Stromal cell of bone marrow (primary cell): ENCODE results near the gene MSS51.
"Not testable (repeated sequence)": the region's sequence is repeated elsewhere in the genome, so short reads cannot be mapped to it uniquely, and the experiment has no call there.

ENCODE experiments used
- DNase-seq: peaks from one replicate; pipeline ENCODE4 v3.0.0-alpha.2; 2012; ENCODE audit warnings: low read depth

MSS51 gene

DNA sequence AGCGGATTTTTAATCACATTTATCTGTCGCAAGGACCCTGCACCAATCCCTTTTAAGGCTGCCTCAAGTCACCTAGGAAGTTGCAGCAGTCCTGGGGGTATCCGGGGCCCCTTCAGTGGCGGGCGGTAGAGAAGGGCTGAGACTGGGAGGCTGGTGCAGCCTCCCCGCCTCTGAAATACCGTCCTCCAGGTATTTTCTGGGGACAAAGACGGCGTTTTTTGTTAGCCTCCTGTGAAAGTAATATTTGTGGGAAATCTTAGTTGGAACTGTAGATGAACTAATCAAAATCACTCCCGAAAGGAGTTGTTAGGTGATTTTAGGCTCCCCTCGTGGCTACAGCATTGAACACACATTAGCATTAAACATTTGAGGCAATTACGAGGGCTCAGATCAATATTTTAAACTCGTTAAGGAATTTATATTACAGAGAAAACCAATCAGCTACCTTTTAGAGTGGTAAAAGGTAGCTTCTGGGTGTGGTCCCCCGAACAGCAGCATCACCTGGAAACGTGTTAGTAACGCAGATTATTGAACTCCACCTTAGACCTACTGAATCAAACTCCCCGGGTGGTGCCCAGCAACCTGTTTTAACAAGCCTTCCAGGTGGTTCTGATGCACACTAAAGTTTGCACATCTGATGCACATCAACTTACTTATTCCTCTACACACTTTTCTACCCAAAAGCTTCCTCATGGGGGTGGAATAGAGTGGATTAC, 19.0 kb downstream of the MSS51 start:
- no peak for DNase-seq

DNA sequence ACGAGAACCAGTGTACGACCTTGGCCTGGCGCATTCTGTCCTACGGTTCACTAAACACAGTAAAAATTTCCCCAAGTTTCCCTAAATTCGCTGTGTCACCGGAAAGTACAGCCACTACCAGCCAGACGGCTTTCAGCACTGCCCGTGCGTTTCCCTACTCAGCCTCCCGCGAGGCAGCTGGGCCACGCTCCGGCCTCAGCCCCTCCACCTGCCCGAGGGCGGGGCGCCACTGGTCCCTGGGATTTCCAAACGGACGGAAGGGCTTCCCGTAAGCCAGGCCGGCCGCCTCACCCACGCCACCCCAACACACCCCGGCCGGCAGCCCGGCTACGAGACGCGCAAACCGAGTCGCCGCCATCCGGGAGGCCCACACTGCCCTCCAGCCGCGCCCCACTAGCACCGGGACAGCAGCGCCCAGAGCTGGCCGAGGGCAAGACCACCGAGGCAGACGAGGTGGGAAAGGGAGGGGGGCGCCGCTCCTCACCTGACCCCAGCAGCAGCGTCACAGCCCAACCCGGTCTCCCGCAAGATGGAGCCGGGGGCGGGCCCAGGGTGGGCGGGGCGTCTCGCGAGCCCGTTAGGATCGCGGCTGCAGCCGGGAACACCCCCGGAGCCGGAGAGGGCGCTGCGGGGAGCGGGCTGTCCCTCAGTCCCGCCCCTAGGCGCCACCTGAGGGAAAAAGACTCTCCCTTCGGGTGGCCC, 19.7 kb downstream of the MSS51 start, which contains the start of gene ANXA7:
ANXA7 (minus strand) TSS at position 531 of the 702 bp plus-strand sequence. CDS start 13,202 bp downstream, outside the sequence.
- DNase-seq, result peak; percentile 75

DNA sequence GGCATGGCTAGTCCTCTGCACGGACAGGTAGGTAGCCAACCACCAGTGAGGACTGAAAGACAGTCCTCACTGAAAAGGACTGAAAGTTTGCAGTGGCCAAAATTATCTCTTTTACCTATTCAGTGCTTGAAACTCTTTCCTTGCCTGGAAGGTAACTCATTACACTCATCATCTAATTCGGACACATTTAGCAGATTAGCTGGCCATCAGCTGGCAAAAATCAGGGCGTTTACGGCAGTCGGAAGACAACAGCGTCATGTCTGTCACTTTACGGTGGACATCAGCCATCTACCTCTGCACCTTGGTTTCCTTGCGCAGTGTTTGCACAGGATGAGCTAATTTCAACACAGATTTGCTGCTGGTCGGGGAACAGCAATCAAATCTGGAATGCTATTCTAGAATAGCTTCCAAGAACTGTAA, 20.2 kb downstream of the MSS51 start:
- DNase-seq, result no peak

DNA sequence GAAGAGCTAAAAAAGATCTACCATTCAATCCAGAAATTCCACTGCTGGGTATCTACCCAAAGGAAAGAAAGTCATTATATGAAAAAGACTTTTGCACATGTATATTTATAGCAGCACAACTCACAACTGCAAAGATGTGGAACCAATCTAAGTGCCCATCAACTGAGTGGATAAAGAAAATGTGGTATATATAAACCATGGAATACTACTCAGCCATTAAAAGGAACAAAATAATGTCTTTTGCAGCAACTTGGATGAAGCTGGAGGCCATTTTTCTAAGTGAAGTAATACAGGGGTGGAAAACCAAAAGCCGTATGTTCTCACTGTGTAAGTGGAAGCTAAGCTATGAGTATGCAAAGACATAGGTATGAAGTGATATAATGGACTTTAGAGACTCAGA, 22.5 kb downstream of the MSS51 start:
- DNase-seq, result no peak

DNA sequence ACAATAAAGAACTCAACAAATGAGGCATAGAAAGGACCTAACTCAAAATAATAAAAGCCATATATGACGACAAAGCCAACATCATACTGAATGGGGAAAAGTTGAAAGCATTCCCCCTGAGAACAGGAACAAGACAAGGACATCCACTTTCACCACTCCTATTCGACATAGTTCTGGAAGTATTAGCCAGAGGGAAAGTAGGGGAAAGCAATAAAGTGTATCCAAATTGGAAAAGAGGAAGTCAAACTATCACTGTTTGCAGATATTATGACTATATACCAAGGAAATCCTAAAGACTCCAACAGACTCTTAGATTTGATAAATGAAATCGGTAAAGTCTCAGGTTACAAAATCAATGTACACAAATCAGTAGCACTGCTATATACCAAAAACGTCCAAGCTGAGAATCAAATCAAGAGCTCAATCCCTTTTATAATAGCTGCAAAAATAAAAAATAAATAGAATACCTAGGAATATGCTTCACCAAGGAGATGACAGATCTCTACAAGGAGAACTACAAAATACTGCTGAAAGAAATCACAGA, 24.3 kb downstream of the MSS51 start:
- DNase-seq, result no peak

DNA sequence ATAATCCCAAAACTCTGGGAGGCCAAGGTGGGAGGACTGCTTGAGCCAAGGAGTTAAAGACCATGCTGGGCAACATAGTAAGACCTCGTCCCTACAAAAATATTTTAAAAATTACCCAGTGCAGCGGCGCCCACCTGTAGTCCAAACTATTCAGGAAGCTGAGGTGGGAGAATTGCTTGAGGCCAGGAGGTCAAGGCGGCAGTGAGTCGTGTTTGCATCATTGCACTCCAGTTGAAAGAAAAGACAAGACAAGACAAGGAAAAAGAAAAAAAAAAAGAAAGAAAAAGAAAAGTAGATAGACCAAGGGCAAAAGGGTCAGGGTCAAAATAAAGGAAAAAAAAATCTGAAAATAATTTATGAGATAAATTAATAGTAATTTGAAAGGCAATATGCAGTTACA, 25.3 kb downstream of the MSS51 start:
- DNase-seq, result no peak

DNA sequence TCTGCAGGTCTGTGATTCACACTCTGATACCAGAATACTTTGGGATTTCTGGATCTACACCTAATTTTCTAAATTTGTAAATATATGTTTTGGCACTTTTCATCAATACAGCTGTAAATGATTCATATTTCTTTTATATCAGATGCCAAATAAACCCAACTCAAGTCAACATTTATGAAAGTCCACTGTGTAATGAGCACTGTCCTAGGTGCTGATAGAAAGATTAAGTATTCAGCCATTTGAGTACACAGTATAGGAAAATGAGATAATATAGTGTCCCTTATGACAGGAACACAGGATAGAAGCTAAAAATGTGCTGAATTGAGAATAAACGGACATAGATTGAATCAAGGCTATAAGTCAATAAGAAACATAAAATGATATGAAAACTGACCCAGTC, 25.9 kb downstream of the MSS51 start:
- DNase-seq, result no peak

DNA sequence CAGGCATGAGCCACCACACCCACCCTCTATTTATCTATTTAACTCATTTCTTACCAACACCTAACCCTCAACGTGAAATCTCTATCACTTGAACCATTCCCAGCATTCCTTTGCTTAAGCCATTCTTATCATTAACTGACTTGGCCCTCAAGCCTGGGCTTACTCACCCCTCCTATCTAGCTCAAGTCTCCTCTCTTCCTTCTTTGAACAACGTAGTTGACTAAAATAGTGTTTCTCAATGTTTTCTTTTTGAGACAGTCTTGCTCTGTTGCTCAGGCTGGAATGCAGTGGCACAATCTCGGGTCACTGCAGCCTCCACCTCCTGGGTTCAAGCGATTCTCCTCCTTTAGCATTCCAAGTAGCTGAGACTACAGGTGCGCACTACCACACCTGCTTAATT, 26.5 kb downstream of the MSS51 start:
- DNase-seq, result no peak

DNA sequence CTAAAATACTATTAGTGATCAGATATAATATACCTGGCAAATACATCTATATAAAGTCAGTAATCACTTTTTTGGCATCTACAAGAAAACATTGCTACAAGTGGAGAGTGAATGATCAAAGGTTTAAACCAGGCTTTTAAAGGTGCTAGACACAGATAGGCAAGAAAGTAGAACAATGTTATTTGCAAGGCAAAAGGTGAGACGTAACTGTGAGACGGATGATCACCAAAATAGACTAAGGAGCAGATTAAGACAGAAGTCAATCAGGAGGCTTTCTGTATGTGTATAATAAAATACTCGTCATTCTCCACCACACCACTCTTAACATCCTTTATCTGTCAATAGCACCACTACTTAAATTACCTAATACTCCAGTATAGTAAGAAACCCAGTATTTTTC, 27.8 kb downstream of the MSS51 start:
- no peak for DNase-seq

DNA sequence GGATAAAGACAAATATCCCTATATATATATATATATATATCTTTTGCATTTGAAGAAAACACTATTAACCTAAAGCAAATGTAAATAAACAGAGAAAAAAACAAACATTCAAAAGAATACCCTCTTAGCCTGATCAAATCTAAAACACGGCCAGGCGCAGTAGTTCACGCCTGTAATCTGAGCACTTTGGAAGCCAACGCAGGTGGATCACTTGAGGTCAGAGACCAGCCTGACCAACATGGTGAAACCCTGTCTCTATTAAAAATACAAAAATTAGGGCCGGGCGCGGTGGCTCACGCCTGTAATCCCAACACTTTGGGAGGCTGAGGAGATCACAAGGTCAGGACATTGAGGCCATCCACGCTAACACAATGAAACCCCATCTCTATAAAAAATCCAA, 28.7 kb downstream of the MSS51 start:
- DNase-seq, result no peak

DNA sequence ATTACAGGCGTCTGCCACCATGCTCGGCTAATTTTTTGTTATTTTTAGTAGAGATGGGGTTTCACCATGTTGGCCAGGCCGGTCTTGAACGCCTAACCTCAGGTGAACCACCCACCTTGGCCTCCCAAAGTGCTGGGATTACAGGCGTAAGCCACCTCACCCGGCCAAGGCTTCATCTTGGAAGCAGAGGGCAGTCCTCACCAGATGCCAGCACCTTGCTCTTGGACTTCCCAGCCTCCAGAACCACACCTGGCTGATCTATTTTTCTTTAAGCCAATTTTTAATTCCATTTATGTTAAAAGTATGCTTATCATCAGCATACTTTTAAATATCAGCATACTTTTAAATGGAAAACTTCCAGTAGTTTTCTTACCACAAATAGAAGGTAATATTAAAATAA, 31.7 kb downstream of the MSS51 start:
- DNase-seq, result no peak

DNA sequence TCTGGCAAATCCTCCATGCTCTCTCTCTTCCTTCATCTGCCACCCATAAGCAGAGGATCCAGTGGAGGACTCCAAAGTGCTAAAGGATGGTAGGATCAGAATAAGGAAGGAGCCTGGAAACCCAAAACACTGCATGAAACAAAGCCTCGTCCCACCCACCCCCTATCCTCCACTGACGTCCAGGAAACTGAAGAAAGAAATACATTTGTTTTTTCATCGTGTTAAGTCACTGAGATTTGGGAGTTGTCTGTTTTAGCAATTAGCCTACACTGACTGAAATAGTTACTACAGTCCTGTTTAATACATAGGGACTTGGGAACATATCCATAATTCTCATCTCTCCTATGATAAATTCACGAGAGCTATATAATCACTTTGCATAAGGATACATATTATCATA, 34.3 kb downstream of the MSS51 start:
- no peak for DNase-seq

DNA sequence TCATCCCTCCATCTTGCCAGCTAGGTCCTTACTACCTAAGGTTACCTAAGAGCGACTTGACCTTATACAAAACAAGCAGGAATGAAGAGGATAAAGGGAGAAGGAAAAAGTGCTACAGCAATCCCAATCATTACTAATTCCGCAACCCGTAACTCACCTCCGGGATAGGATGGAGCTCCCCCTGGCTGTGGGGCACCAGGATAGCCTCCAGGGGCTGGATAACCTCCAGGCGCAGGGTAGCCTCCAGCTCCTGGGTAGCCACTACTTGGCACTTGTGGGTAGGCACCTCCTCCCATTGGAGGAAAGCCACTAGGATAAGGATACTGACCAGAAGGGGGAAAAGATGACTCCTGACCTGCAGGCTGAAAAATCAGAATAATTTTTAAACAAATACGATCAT, 35.3 kb downstream of the MSS51 start:
- DNase-seq, result no peak

DNA sequence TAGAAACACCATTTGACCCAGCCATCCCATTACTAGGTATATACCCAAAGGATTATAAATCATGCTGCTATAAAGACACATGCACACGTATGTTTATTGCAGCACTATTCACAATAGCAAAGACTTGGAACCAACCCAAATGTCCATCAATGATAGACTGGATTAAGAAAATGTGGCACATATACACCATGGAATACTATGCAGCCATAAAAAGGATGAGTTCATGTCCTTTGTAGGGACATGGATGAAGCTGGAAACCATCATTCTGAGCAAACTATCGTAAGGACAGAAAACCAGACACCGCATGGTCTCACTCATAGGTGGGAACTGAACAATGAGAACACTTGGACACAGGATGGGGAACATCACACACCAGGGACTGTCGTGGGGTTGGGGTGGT, 39.0 kb downstream of the MSS51 start:
- DNase-seq, result not testable (repeated sequence)

DNA sequence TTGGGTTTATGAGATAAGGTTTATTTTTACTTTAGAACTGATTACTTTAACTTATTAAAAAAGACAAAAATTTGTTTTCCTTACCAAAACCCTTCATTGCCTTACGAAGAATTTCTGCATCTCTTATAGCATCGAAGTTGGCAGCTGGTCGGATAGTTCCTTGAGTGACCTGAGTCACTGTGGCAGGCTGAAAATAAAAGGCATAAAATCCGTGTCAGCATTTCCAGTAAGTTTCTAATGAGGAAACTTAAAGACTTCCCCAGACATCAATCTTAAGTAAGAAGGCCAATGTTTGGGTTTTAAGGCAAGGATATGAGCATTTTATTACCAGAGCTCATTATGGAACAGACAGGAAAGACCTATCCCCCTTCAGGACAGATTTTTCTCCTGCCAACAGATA, 45.1 kb downstream of the MSS51 start:
- DNase-seq, result no peak

DNA sequence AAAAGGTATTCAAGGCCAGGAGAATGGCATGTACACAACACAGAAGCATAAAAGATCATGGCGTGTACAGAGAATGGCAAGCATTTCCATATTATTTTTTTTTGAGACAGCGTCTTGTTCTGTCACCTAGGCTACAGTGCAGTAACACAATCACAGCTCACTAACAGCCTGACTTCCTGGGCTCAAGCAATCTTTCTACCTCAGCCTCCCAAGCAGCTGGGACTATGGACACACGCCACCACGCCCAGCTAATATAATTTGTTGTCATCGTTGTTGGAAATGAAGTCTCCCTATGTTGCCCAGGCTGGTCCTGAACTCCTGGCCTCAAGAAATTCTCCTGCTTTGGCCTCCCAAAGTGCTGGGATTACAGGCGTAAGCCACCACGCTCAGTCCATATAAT, 46.8 kb downstream of the MSS51 start:
- no peak for DNase-seq

DNA sequence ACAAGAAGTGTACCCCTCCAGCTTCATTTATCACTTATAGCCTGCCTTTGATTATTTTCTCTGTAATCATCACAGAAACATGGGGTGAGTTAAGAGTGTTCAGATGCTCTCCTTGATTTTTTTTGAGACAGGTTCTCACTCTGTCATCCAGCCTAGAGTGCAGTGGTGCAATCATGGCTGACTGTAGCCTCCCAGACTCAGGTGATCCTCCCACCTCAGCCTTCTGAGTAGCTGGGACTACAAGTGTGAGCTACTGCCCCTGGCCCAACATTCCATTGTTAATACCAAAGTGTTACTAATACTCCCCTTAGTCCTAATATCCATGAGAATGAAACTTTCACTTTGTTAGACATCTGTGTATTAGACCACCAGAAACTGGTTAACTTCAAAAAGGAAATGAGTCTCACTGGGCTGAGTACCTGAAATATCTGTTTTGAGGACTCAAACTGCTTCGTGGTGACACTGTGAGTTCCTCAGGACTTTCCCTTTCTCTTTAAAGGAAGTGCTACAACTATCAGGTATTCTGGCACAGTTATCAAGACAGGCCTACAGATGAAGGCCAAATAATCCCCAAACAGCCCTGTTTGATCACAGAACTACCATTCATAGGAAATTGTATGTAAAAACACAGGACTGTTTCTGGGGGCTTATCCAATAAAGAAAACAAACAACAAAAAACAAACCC, 54.2 kb downstream of the MSS51 start:
- no peak for DNase-seq

DNA sequence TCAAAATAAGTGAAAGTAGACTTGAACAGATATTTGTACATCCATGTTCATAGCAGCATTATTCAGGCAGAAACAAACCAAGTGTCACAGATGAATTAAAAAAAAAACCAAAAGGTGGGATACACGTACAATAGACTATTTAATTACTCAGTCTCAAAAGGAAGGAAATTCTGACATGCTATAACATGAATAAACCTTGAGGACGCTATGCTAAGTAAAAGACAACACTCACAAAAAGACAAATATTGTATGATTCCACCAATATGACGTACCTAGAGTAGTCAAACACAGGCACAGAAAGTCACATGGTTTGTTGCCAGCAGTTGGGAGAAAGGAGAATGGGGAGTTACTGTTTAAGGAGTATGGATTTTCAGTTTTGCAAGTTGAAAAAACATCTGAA, 56.7 kb downstream of the MSS51 start:
- no peak for DNase-seq
